Calu3 (cell line): ENCODE data around the gene ARHGAP42. TPM values are rescaled to one million over a fixed set of nuclear protein-coding genes. Genes with fewer than 3 reads are reported as not detected.

Experiments used
- BruUV-seq: library from RNA; stranded (reverse); fragments of 400-500 nt; replicated peaks from 2 replicates; lab custom pipeline; 2021; lab: Mats Ljungman, UMichigan
- CTCF ChIA-PET: fragments of 300-600 bp; sonication (Branson Sonifier 250); formaldehyde crosslinking; loops from one replicate; lab custom pipeline; 2022; ENCODE audit warnings: antibody characterized with exemption; lab: Charles Lee
- DNase-seq: peaks from one replicate; pipeline ENCODE4 v3.0.0; 2022
- H3K27ac Mint-ChIP-seq: one replicate; pipeline ENCODE4 v1.8.0; 2022; ENCODE audit warnings: mixed read lengths; ENCODE audit not compliant: unreplicated experiment
- H3K27me3 Mint-ChIP-seq: one replicate; pipeline ENCODE4 v1.8.0; 2022; ENCODE audit warnings: mixed read lengths; ENCODE audit not compliant: unreplicated experiment
- H3K36me3 Mint-ChIP-seq: one replicate; pipeline ENCODE4 v1.8.0; 2022; ENCODE audit warnings: mild to moderate bottlenecking, moderate library complexity, mixed read lengths; ENCODE audit not compliant: insufficient read depth, unreplicated experiment
- H3K4me1 Mint-ChIP-seq: one replicate; pipeline ENCODE4 v1.8.0; 2022; ENCODE audit warnings: mild to moderate bottlenecking, low read depth, mixed read lengths; ENCODE audit not compliant: unreplicated experiment
- H3K4me3 Mint-ChIP-seq: one replicate; pipeline ENCODE4 v1.8.0; 2022; ENCODE audit warnings: mild to moderate bottlenecking, low read depth, moderate library complexity, mixed read lengths; ENCODE audit not compliant: unreplicated experiment
- H3K9me3 Mint-ChIP-seq: one replicate; pipeline ENCODE4 v1.8.0; 2022; ENCODE audit warnings: low read depth, mixed read lengths; ENCODE audit not compliant: unreplicated experiment
- CTCF ChIP-seq: fragments of 200-600 bp; IDR thresholded peaks from one replicate; pipeline ENCODE4 v1.8.0; 2022; ENCODE audit warnings: antibody characterized with exemption; ENCODE audit not compliant: unreplicated experiment
- intact Hi-C: fragments of 100-400 bp; cut with micrococcal nuclease; formaldehyde crosslinking; loops from one replicate; pipeline ENCODE4 v1.10.0; 2022; ENCODE audit not compliant: unreplicated experiment
- total RNA-seq: library from RNA; stranded (reverse); gene quantifications from 2 replicates; pipeline ENCODE4 v1.2.3, GENCODE V29; 2022

Gene ARHGAP42
- total RNA-seq, 1 experiment from 2014 or later, result 10.3 TPM

- Mint-ChIP-seq H3K4me3 (no peak overlapping the region), H3K9me3 (no peaks in the 10 kb centered on the region), H3K4me1 (peaks cover 15% of the 10 kb centered on the region), H3K36me3 (peaks cover 5% of the 10 kb centered on the region), H3K27me3 (no peaks in the 10 kb centered on the region), H3K27ac (no peak overlapping the region)
- no peak for TF ChIP-seq CTCF
- BruUV-seq, result no TSS peak
- DNase-seq, result no peak
- intact Hi-C loops, result no loop called here
- CTCF ChIA-PET, result no interaction called here
These were observed 253.0 kb downstream of the ARHGAP42 start for GRCh38 chr11:100940111-100940510.

GRCh38 chr11:100941033-100941432 lies 253.9 kb downstream of the ARHGAP42 start:
- Mint-ChIP-seq H3K4me1 (peaks cover 15% of the 10 kb centered on the region), H3K36me3 (peaks cover 5% of the 10 kb centered on the region), H3K4me3 (no peak overlapping the region), H3K27me3 (no peaks in the 10 kb centered on the region), H3K27ac (peak overlapping the region; percentile 16), H3K9me3 (no peaks in the 10 kb centered on the region)
- BruUV-seq, result no TSS peak
- no peak for DNase-seq
- intact Hi-C loops, result no loop called here
- CTCF ChIA-PET, result no interaction called here
- TF ChIP-seq CTCF, result no peak

GRCh38 chr11:100942016-100942415 lies 254.9 kb downstream of the ARHGAP42 start:
- CTCF ChIA-PET, result no interaction called here
- no peak for DNase-seq
- H3K27me3 Mint-ChIP-seq, result no peaks in the 10 kb centered on the region

GRCh38 chr11:100948936-100949335 lies 261.8 kb downstream of the ARHGAP42 start:
- Mint-ChIP-seq H3K9me3 (no peaks in the 10 kb centered on the region), H3K4me3 (no peak overlapping the region), H3K36me3 (no peaks in the 10 kb centered on the region), H3K4me1 (no peaks in the 10 kb centered on the region), H3K27me3 (no peaks in the 10 kb centered on the region), H3K27ac (no peak overlapping the region)
- CTCF ChIA-PET, result no interaction called here
- no peak for DNase-seq
- no peak for TF ChIP-seq CTCF
- no TSS peak for BruUV-seq
- intact Hi-C loops, result no loop called here

More at GRCh38 chr11:100942016-100942415, 254.9 kb downstream of the ARHGAP42 start:
- H3K4me1 Mint-ChIP-seq, result peaks cover 15% of the 10 kb centered on the region
- H3K4me3 Mint-ChIP-seq, result no peak overlapping the region
- no TSS peak for BruUV-seq
- intact Hi-C loops, result no loop called here
- no peak for TF ChIP-seq CTCF
- no peak overlapping the region for H3K27ac Mint-ChIP-seq
- H3K9me3 Mint-ChIP-seq, result no peaks in the 10 kb centered on the region
- H3K36me3 Mint-ChIP-seq, result peaks cover 5% of the 10 kb centered on the region
